GM12872 (cell line): ENCODE measurements around the gene LHX6.

ENCODE experiments used
- CTCF ChIP-seq: IDR thresholded peaks from 3 replicates; pipeline ENCODE4 v1.5.1; 2011; ENCODE audit warnings: low read depth, mild to moderate bottlenecking, low read length, moderate library complexity; ENCODE audit not compliant: insufficient read depth

LHX6 gene

GRCh38 chr9:122205176-122205575 is 23.6 kb downstream of the LHX6 start:
- no peak for TF ChIP-seq CTCF

GRCh38 chr9:122204491-122204890 is 24.3 kb downstream of the LHX6 start:
- TF ChIP-seq CTCF: no peak

- TF ChIP-seq CTCF: no peak
These were observed 24.7 kb downstream of the LHX6 start for GRCh38 chr9:122204055-122204454.

GRCh38 chr9:122202111-122202510 is 26.6 kb downstream of the LHX6 start:
- no peak for TF ChIP-seq CTCF

- TF ChIP-seq CTCF: no peak
These were observed 27.1 kb downstream of the LHX6 start for GRCh38 chr9:122201641-122202040.

GRCh38 chr9:122200960-122201595 is 27.7 kb downstream of the LHX6 start:
- no peak for TF ChIP-seq CTCF

GRCh38 chr9:122197882-122198281 is 30.9 kb downstream of the LHX6 start:
- no peak for TF ChIP-seq CTCF
